C4-2B (cell line): ENCODE data around the gene WWOX.

Experiments used
- ZFX ChIP-seq: fragments of 450-650 bp; IDR thresholded peaks from 2 replicates; pipeline ENCODE4 v1.6.1; 2017
- TF ChIP-seq, protein P1 (sequence below): fragments of 450-650 bp; conservative IDR thresholded peaks from 2 replicates; pipeline ENCODE4 v1.5.1; 2017; ENCODE audit warnings: mild to moderate bottlenecking

DNA sequence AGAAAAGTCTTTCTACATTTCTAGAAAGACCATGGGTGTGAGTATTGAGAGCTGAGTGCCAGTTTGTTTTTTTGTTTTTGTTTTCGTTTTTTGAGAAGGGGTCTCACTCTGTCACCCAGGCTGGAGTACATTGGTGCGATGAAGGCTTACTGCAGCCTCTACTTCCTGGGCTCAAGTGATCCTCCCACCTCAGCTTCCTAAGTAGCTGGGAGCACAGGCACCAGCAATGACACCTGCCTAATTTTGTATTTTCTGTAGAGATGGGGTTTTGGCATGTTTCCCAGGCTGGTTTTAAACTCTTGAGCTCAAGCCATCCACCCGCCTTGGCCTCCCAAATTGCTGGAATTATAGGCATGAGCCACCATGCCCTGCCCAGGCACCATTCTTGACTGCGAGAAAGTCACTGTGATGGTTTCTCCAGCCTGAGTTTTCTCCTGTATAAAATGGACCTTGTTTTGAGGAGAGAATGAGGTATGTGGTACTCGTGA, 827.3 kb downstream of the WWOX start:
- TF ChIP-seq, protein P1, sequence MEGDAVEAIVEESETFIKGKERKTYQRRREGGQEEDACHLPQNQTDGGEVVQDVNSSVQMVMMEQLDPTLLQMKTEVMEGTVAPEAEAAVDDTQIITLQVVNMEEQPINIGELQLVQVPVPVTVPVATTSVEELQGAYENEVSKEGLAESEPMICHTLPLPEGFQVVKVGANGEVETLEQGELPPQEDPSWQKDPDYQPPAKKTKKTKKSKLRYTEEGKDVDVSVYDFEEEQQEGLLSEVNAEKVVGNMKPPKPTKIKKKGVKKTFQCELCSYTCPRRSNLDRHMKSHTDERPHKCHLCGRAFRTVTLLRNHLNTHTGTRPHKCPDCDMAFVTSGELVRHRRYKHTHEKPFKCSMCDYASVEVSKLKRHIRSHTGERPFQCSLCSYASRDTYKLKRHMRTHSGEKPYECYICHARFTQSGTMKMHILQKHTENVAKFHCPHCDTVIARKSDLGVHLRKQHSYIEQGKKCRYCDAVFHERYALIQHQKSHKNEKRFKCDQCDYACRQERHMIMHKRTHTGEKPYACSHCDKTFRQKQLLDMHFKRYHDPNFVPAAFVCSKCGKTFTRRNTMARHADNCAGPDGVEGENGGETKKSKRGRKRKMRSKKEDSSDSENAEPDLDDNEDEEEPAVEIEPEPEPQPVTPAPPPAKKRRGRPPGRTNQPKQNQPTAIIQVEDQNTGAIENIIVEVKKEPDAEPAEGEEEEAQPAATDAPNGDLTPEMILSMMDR = no peak
- TF ChIP-seq ZFX = no peak
